SK-N-SH (cell line): Measurements from ENCODE around the gene AKAP9. TPM values are rescaled to one million over a fixed set of nuclear protein-coding genes. Genes with fewer than 3 reads are reported as not detected.

Experiments used
- CTCF ChIA-PET: fragments of 300-600, 350-600 bp; formaldehyde crosslinking; extraction: SDS; loops from one replicate; lab custom pipeline; 2021; lab: Yijun Ruan, JAX
- POLR2A ChIA-PET: fragments of 350-600 bp; sonication (Branson Sonifier 250); formaldehyde crosslinking; extraction: SDS; loops from one replicate; lab custom pipeline; 2020; ENCODE audit warnings: antibody characterized with exemption, inconsistent platforms; lab: Yijun Ruan, JAX
- DNase-seq: peaks from one replicate; pipeline ENCODE4 v3.0.0; 2012
- H2AFZ ChIP-seq: fragments of 200-600 bp; sonication (generic); 2 replicates; pipeline ENCODE4 v1.8.1; 2016; ENCODE audit warnings: antibody characterized with exemption, mild to moderate bottlenecking, low read depth
- H3F3A ChIP-seq: fragments of 200-600 bp; sonication (generic); replicated peaks from 2 replicates; pipeline ENCODE3; 2016; ENCODE audit warnings: antibody characterized with exemption, mild to moderate bottlenecking; ENCODE audit not compliant: insufficient read depth
- H3K27ac ChIP-seq, 2 experiments: fragments of 200-500 bp in 1 of 2; fragments of 200-600 bp in 1 of 2; sonication (Bioruptor generic) in 1 of 2; sonication (generic), shearing (Covaris generic) in 1 of 2; 2 replicates each; pipeline versions ENCODE4 v1.5.1 to v1.6.1; 2014 to 2016; ENCODE audit warnings: low read depth in 2 of 2, inconsistent platforms in 1 of 2, low read length in 1 of 2, mild to moderate bottlenecking in 1 of 2, mixed read lengths in 1 of 2
- H3K27me3 ChIP-seq: fragments of 200-600 bp; sonication (generic), shearing (Covaris generic); 2 replicates; pipeline ENCODE4 v1.6.1; 2016; ENCODE audit warnings: mixed run types; ENCODE audit not compliant: insufficient read depth
- H3K36me3 ChIP-seq, 2 experiments: fragments of 200-500 bp in 1 of 2; fragments of 200-600 bp in 1 of 2; sonication (Bioruptor generic) in 1 of 2; sonication (generic) in 1 of 2; replicated peaks in 1 of 2; 2 replicates each; pipeline versions ENCODE3 to v1.5.1; 2014 to 2016; ENCODE audit warnings: low read length in 1 of 2, mild to moderate bottlenecking in 1 of 2; ENCODE audit not compliant: insufficient read depth in 2 of 2, control insufficient read depth in 1 of 2
- H3K4me1 ChIP-seq, 2 experiments: fragments of 200-500 bp in 1 of 2; fragments of 200-600 bp in 1 of 2; sonication (Bioruptor generic) in 1 of 2; sonication (generic), shearing (Covaris generic) in 1 of 2; 2 replicates each; pipeline versions ENCODE4 v1.5.1 to v1.6.1; 2014 to 2016; ENCODE audit warnings: low read depth in 1 of 2, low read length in 1 of 2, mixed run types in 1 of 2; ENCODE audit not compliant: insufficient read depth in 2 of 2, control insufficient read depth in 1 of 2
- H3K4me2 ChIP-seq: fragments of 200-600 bp; sonication (generic), shearing (Covaris generic); 2 replicates; pipeline ENCODE4 v1.6.1; 2017; ENCODE audit warnings: mixed run types
- H3K4me3 ChIP-seq, 2 experiments: fragments of 200-500 bp in 1 of 2; fragments of 200-600 bp in 1 of 2; sonication (Bioruptor generic) in 1 of 2; sonication (generic), shearing (Covaris generic) in 1 of 2; 2 replicates each; pipeline versions ENCODE4 v1.5.1 to v1.8.1; 2014 to 2016; ENCODE audit warnings: low read depth in 2 of 2, inconsistent platforms in 1 of 2, low read length in 1 of 2, mild to moderate bottlenecking in 1 of 2, mixed read lengths in 1 of 2, moderate library complexity in 1 of 2
- H3K79me2 ChIP-seq: fragments of 200-600 bp; sonication (generic); 2 replicates; pipeline ENCODE4 v1.8.1; 2017; ENCODE audit warnings: mild to moderate bottlenecking; ENCODE audit not compliant: insufficient read depth
- H3K9ac ChIP-seq: fragments of 200-600 bp; sonication (generic); 2 replicates; pipeline ENCODE4 v1.6.1; 2017; ENCODE audit warnings: mixed run types
- H3K9me2 ChIP-seq: fragments of 200-600 bp; sonication (generic); 2 replicates; pipeline ENCODE4 v1.6.1; 2017; ENCODE audit warnings: mixed run types
- H3K9me3 ChIP-seq: fragments of 200-600 bp; sonication (generic); 2 replicates; pipeline ENCODE4 v1.6.1; 2017; ENCODE audit warnings: mixed run types, mild to moderate bottlenecking, moderate library complexity
- H4K20me1 ChIP-seq: fragments of 200-600 bp; sonication (generic); 2 replicates; pipeline ENCODE4 v1.6.1; 2017; ENCODE audit warnings: mild to moderate bottlenecking, mixed run types; ENCODE audit not compliant: insufficient read depth
- ELF1 ChIP-seq: IDR thresholded peaks from 2 replicates; pipeline ENCODE4 v1.4.0; 2012
- FOXM1 ChIP-seq: IDR thresholded peaks from 2 replicates; pipeline ENCODE4 v1.4.0; 2012; ENCODE audit warnings: low read depth, mild to moderate bottlenecking
- IRF3 ChIP-seq: fragments of 150-350 bp; IDR thresholded peaks from 2 replicates; pipeline ENCODE4 v1.6.1; 2016; ENCODE audit warnings: mild to moderate bottlenecking, low read depth, low read length
- NFIC ChIP-seq: IDR thresholded peaks from 2 replicates; pipeline ENCODE4 v1.4.0; 2012; ENCODE audit warnings: borderline replicate concordance
- RAD21 ChIP-seq: IDR thresholded peaks from 2 replicates; pipeline ENCODE4 v1.6.1; 2012; ENCODE audit warnings: mild to moderate bottlenecking, low read length
- RCOR1 ChIP-seq: fragments of 150-350 bp; IDR thresholded peaks from 2 replicates; pipeline ENCODE4 v1.6.1; 2017; ENCODE audit warnings: antibody characterized with exemption, low read length
- RFX5 ChIP-seq: IDR thresholded peaks from 2 replicates; pipeline ENCODE4 v1.6.1; 2012; ENCODE audit warnings: mild to moderate bottlenecking, improper control_type of control experiment, low read length
- SIN3A ChIP-seq: IDR thresholded peaks from 2 replicates; pipeline ENCODE4 v1.6.1; 2012; ENCODE audit warnings: low read depth, mild to moderate bottlenecking, low read length, moderate library complexity, borderline replicate concordance
- TCF12 ChIP-seq: IDR thresholded peaks from 2 replicates; pipeline ENCODE4 v1.4.0; 2012
- TEAD4 ChIP-seq: IDR thresholded peaks from 2 replicates; pipeline ENCODE4 v1.4.0; 2012; ENCODE audit warnings: mild to moderate bottlenecking, borderline replicate concordance; ENCODE audit not compliant: insufficient read depth
- USF1 ChIP-seq: IDR thresholded peaks from 2 replicates; pipeline ENCODE4 v1.4.0; 2012; ENCODE audit warnings: low read depth, borderline replicate concordance
- YY1 ChIP-seq: IDR thresholded peaks from 2 replicates; pipeline ENCODE4 v1.4.0; 2012; ENCODE audit warnings: low read depth, mild to moderate bottlenecking
- ZBTB33 ChIP-seq: IDR thresholded peaks from 2 replicates; pipeline ENCODE4 v1.4.0; 2012; ENCODE audit warnings: low read depth, borderline replicate concordance
- WGBS: methylation state at CpG from one replicate; pipeline ENCODE4 v1.1.6; 2017; ENCODE audit warnings: low lambda C conversion rate; 5-methylcytosine and 5-hydroxymethylcytosine counted together
- polyA plus RNA-seq, 3 experiments: library from polyadenylated mRNA; depleted of rRNA; stranded (reverse); fragments of >200 nt; gene quantifications; 2 replicates each; pipeline ENCODE4 v1.2.3, GENCODE V29; 2012
- TF ChIP-seq, protein P1 (sequence below): IDR thresholded peaks from 2 replicates; pipeline ENCODE4 v1.6.1; 2012; ENCODE audit warnings: mild to moderate bottlenecking, low read depth, low read length, moderate library complexity

Gene AKAP9
- polyA plus RNA-seq, 1 of the 3 experiments (the other 2 are of a cell fraction): 13.1 TPM

DNA sequence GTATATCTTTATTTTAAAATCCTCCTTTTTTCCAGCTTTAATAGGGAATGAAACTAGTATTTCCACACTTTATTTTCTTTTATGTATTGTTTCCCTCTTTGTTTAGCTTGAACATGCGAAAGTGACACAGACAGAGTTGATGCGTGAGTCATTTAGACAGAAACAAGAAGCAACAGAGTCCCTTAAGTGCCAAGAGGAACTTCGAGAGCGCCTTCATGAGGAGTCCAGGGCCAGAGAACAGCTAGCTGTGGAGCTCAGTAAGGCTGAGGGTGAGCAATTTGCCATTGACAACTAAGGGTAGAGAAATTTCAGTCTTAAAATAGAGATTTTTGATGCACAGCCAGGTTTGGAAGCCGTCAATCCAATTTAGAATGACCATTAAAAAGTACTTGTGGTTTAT lies 120.5 kb downstream of the AKAP9 start:
- H3K36me3 ChIP-seq: peaks cover 49 to 59% of the 10 kb centered on the region in 2 experiments
- peaks cover 4 to 13% of the 10 kb centered on the region in 2 experiments; a peak in 2 of 4 replicates for H3K4me1 ChIP-seq
- no peak overlapping the region for H3K4me3 ChIP-seq
- no peaks in the 10 kb centered on the region for H3K9me2 ChIP-seq
- 94% methylated on average over 5 of the region's 5 CpGs for WGBS
- H3K27ac ChIP-seq: no peak overlapping the region
- no peak overlapping the region for H3K9ac ChIP-seq
- H3K79me2 ChIP-seq: no peaks in the 10 kb centered on the region
- POLR2A ChIA-PET: interaction anchor here (0.7 kb wide), 1 partner anchor 185 kb away, joined by 3 read pairs; the partner anchor contains the start of genes ANKIB1 and KRIT1
- no peak for TF ChIP-seq YY1
- TF ChIP-seq, protein P1, sequence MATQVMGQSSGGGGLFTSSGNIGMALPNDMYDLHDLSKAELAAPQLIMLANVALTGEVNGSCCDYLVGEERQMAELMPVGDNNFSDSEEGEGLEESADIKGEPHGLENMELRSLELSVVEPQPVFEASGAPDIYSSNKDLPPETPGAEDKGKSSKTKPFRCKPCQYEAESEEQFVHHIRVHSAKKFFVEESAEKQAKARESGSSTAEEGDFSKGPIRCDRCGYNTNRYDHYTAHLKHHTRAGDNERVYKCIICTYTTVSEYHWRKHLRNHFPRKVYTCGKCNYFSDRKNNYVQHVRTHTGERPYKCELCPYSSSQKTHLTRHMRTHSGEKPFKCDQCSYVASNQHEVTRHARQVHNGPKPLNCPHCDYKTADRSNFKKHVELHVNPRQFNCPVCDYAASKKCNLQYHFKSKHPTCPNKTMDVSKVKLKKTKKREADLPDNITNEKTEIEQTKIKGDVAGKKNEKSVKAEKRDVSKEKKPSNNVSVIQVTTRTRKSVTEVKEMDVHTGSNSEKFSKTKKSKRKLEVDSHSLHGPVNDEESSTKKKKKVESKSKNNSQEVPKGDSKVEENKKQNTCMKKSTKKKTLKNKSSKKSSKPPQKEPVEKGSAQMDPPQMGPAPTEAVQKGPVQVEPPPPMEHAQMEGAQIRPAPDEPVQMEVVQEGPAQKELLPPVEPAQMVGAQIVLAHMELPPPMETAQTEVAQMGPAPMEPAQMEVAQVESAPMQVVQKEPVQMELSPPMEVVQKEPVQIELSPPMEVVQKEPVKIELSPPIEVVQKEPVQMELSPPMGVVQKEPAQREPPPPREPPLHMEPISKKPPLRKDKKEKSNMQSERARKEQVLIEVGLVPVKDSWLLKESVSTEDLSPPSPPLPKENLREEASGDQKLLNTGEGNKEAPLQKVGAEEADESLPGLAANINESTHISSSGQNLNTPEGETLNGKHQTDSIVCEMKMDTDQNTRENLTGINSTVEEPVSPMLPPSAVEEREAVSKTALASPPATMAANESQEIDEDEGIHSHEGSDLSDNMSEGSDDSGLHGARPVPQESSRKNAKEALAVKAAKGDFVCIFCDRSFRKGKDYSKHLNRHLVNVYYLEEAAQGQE: no peak
- CTCF ChIA-PET: interaction anchor here (0.7 to 1.5 kb wide), 3 partner anchors 9 to 184 kb away, joined by 3 to 5 read pairs (median 3); partner anchors contain the start of genes ANKIB1 and KRIT1
- H3K27me3 ChIP-seq: no peaks in the 10 kb centered on the region
- H2AFZ ChIP-seq: no peak overlapping the region
- DNase-seq: no peak
- peaks cover 10% of the 10 kb centered on the region for H3F3A ChIP-seq
- no peak overlapping the region for H3K4me2 ChIP-seq
- H3K9me3 ChIP-seq: no peaks in the 10 kb centered on the region
- H4K20me1 ChIP-seq: no peaks in the 10 kb centered on the region

DNA sequence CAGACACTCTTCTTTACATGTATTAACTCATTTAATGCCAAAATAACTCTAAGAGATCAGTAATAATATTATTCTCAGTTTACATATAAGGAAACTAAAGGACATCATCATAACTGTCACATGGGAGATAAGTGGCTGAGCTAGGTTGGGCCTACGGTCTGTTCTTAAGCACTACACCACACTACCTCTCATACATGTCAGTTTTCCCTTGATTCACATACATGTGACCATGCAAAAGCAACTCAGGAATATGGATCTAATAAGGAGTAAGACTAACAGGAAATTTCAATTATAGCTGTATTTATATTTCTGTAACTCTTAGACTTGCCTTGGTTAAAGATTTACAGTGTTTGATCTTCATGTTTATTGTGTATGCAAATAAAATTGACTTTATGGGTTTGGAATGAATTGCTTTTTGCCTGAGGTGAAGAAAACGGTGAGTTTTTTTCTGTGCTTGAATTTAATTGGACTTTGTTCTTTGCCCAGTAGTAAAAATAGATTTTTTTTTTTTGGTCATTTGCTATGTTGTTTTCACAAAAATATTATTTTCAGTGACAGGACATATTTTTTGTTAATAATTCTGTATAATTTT lies 123.9 kb downstream of the AKAP9 start:
- POLR2A ChIA-PET: no interaction called here
- CTCF ChIA-PET: no interaction called here
- Histone ChIP-seq H4K20me1 (no peaks in the 10 kb centered on the region), H3K4me3 (no peak overlapping the region), H3K9me3 (no peaks in the 10 kb centered on the region), H3K36me3 (peaks cover 67 to 70% of the 10 kb centered on the region in 2 experiments), H3K27ac (no peak overlapping the region), H3K79me2 (no peaks in the 10 kb centered on the region), H2AFZ (no peak overlapping the region), H3K9ac (no peak overlapping the region), H3K4me1 (no peaks in the 10 kb centered on the region; a peak in 1 of 4 replicates), H3K4me2 (no peak overlapping the region), H3F3A (peaks cover 5% of the 10 kb centered on the region), H3K9me2 (no peaks in the 10 kb centered on the region), H3K27me3 (no peaks in the 10 kb centered on the region)
- DNase-seq: no peak
- TF ChIP-seq ELF1: no peak
- no peak for TF ChIP-seq SIN3A
- TF ChIP-seq FOXM1: no peak
- no peak for TF ChIP-seq USF1
- no peak for TF ChIP-seq TEAD4
- TF ChIP-seq ZBTB33: no peak
- TF ChIP-seq RFX5: no peak
- no peak for TF ChIP-seq NFIC
- no peak for TF ChIP-seq TCF12
- no peak for TF ChIP-seq RAD21
- TF ChIP-seq IRF3: no peak
- TF ChIP-seq RCOR1: no peak
- 94% methylated on average over 2 of the region's 2 CpGs for WGBS
